Activated CD8-positive, alpha-beta memory T cell treated with anti-CD3 and anti-CD28 coated beads, Interleukin-2, amount 50 U/mL, for 48 hours (primary cell): ENCODE results near the gene KASH5.

ENCODE experiments used
- DNase-seq: peaks from one replicate; pipeline ENCODE4 v3.0.0-alpha.2; 2020

KASH5 gene

DNA sequence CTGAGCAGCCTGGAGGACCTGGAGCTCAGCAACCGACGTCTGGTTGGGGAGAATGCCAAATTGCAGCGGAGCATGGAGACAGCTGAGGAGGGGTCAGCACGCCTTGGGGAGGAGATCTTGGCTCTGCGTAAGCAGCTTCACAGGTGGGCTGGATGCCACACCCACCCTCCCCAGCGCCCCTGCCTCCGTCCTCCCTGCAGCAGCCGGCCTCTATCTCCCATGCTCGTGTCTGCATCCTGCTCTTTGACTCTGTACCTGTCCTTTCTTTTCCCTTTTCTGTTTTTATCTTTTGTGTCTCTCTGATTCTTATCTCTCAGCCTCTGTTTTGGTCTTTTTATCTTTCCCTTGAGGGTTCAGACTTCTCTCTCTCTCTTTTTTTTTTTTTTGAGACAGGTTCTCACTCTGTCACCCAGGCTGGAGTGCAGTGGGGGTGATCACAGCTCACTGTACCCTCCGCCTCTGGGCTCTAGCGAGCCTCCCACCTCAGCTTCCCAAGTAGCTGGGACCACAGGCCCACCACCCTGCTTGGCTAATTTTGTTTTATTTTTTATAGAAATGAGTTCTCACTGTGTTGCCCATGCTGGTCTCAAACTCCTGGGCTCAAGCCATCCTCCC lies 10.1 kb downstream of the KASH5 start:
- no peak for DNase-seq

DNA sequence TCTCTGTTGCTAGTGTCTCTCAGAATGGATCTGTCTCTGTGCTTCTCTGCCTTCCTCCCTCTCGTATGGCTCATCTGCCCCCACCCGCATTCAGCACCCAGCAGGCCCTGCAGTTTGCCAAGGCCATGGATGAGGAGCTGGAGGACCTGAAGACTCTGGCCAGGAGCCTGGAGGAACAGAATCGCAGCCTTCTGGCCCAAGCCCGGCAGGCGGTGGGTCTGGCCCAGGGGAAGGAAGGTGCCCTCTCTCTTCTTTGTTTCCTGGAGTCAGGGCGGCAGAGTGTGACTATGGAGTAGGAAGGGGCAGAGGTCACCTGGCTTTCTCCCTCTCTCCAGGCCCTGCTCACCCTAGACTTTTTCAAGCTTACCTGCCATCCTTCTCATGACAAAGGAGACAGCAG lies 10.9 kb downstream of the KASH5 start:
- no peak for DNase-seq

- no peak for DNase-seq
These were observed 12.0 kb downstream of the KASH5 start for GRCh38 chr19:49400029-49400428.

DNA sequence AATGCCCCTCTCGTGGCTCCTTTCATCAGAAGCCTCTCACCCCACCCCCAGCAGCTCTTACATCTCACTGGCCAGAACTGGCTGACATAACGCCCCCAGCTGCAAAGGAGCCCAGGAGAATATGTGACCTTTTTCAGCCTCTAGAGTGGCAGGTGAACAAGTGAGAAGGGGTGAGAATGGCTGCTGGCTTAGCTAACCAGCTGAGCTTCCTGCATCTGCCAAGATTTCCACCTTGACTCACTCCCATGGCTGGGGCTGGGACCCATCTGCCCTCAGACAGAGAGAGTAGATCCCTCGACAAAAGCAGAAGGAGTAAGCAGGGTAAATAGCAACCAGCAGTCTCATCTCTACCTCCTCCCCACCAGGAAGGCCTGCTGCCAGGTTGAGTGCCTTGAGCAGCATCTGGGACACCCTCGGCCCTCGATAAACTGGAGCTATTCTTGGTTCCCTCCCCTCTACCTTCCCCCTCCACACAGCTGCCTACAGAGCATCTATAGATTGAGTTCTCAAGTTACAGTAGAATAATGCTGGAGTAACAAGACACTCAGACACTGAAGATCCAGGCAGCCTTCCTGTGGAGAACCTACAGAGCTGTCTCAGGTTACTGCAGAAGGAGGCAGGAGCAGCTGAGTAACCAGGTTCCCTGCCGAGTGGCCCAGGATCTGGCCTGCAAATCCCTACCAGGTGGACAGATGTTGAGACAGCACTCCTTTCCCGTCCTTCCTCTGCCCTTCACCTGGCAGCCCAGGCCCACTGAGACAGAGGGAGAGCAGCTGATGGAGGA lies 15.5 kb downstream of the KASH5 start:
- no peak for DNase-seq

- no peak for DNase-seq
These were observed 19.0 kb downstream of the KASH5 start for GRCh38 chr19:49407079-49407478.

DNA sequence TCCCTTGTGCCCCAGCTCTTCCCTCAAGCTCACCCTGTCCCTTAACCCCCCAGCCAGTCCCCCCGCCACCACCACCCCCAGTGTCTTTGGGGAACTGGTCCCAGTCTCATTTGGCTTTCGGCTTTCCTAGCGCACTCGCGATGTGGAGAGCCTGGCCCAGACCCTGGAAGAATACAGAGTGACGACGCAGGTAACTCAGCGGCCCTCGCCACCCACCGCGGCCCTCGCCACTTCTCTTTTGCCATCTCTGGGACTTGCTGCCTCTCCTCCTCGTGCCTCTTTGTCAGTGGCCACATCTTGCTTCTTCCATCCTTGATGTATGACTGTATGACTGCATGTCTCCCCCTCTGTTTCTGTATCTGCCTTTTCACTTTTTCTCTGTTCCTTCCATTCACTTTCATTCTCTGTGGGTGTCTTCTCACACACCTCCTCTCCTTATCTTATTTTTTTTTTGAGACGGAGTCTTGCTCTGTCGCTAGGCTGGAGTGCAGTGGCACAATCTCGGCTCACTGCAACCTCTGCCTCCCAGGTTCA lies 19.5 kb downstream of the KASH5 start:
- no peak for DNase-seq

GRCh38 chr19:49408816-49409440 lies 20.9 kb downstream of the KASH5 start:
- DNase-seq, result no peak

DNA sequence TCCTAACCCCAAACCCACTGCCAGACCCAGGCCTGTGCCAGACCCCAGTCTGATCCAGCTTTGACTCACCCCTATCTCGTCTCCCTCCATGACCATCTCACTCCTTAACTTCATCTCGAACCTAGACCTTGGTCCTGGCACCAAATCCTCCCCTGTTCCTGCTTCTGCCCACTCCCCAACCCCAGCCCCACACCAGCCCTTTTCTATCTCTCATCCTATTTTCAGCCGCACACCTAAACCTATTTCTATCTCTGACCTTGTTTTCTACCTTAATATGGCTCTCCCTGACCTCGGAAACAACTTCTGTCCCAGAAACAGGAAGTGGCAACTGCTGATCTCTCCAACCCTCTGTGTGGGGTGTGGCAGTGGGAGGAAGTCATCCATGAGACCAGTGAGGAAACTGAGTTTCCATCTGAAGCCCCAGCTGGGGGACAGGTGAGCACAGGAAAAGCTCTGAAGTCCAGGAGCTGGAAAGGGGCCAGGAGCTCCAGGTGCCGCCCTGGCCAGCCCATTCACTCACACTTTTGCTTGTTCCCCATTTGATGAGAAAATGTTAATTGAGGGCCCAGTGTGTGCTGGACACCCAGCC lies 21.5 kb downstream of the KASH5 start:
- no peak for DNase-seq

DNA sequence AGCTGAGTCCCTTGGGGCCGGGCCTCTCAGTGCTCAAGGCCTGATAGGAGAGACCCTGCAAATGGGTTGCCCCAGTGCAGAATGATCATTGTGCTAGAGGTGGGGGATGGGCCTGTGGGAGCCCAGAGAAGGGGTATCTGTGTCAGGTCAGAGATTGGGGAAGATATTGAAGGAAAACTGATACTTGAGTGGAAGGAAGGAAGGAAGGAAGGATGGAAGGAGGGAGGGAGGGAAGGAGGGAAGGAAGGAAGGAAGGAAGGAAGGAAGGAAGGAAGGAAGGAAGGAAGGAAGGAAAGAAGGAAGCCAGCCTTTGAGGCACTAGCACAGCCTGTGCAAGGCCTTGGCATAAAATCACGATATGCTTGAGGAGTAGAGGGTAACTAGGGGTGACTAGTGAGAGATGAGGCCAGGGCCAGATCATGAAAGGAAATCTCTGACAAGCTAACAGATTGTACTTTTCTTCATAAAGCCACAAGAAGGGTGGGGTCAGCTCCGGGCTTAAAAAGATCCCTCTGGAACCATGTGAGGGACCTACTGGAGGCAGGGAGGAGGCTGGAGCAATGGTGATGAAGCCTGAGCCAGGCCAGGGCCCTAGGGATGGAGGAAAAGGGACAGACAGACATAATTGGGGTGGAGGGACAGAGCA lies 23.8 kb downstream of the KASH5 start:
- DNase-seq, result no peak

- no peak for DNase-seq
These were observed 25.3 kb downstream of the KASH5 start for GRCh38 chr19:49413348-49413747.

DNA sequence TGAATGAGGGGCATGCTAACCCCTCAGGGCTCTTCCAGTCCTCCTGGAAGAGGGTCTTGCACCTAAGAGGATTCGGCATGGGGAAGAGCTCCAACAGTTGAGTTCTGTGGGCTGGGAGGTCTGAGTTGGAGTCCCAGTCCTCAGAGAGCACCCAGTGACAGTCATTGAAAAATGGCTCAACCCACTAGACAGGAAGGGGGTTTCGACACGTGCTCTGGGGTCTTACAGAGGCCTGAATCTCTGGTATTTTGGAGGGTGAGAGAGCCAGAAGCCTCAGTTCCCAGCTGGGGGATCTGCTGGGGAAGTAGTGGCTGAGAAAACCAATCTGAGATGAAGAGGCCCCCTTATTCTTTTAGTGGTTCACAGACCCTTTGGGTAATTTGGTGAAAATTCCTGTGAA lies 26.2 kb downstream of the KASH5 start:
- no peak for DNase-seq

GRCh38 chr19:49415102-49415809 lies 27.2 kb downstream of the KASH5 start:
- no peak for DNase-seq

DNA sequence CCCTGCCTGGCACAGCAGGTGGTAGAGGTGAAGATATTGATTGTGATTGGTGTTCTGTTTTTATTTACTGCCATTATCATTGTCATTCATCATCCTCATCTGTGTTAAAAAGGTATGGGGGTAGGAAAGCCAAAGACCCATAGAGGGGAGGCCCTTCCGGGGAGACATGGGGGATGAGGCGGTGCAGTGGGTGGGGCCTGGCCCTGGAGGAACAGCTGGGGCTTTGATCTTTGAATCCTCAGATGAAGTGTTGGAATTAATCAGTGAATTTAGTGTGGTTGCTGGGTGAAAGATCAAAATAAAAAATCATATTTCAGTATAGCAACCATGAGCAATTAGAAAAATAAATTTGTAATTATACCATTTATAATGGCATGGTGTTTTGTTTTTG lies 27.8 kb downstream of the KASH5 start:
- DNase-seq, result no peak

DNA sequence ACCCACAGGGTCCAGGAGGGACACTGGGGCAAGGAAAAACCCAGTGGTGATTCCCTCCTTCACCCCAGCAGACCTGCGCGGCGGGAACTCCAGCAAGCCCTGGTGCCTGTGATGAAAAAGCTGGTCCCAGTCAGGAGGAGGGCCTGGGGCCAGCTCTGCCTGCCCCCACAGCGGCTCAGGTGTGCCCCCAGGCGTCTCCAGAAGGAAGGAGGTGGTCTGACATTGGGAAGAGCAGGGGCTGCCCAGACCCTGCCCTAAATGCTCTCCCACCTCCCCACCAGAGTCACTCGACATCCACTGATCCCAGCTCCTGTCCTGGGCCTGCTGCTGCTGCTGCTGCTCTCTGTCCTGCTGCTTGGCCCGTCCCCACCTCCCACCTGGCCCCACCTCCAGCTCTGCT lies 29.0 kb downstream of the KASH5 start:
- no peak for DNase-seq

- no peak for DNase-seq
These were observed 30.5 kb downstream of the KASH5 start for GRCh38 chr19:49418511-49418910.

GRCh38 chr19:49419173-49419572 lies 31.1 kb downstream of the KASH5 start:
- DNase-seq, result no peak

DNA sequence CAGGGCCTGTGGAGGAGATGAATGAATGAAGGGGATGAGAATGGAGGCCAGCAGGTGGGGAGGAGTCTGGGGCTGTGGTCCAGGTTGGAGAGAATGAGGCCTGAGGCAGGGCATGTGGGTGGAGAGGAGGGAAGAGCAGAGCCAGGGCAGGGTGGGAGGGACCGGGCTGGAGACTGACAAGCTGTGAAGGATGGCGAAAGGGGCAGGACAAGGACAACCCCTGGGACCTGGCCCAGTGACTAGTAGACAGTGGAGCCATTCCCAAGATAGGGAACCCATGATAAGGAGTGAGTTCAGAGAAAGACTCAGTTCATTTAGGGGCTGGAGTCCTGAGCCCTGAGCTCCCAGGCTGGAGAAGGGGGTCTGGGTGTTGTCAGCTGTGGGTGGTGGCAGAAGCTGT lies 32.2 kb downstream of the KASH5 start:
- DNase-seq, result no peak

- DNase-seq, result peak; percentile 77
These were observed 33.2 kb downstream of the KASH5 start for GRCh38 chr19:49421039-49421877.

- no peak for DNase-seq
These were observed 33.8 kb downstream of the KASH5 start for GRCh38 chr19:49421878-49422202.

DNA sequence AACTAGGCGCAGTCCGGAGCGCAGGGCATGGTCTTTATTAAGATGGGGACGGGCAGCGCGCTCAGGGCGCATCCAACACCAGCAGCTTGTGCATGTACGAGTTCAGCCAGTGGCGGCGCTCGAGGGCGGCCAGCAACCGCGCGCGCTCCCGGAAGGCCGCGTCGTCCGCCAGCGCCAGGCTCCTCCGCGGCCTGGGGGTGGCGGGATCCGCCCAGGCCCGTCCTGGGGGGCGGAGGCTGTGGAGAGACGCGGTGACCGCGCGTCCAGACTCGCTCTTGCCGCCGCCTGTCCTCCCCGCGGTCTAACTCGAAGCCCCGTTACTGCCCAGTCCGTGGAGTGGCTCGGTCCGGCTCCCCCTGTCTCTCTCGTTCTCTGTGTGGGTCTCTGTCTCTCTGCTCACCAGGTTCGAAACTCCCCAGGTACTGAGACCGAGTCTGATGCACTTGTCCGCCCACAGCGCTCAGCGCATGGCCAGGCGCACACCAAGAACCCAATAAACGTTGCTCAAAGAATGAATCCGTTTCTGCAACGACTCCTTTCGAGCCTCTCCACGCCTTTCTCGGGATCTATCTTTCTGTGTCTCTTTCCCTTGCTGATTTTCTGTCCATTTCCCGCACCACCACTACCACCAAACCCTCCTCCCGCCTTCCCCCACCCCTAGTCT lies 34.5 kb downstream of the KASH5 start:
- DNase-seq, result peak; percentile 79
